Karpas-422 (cell line): ENCODE results near the gene ZMIZ1. TPM values are rescaled to one million over a fixed set of nuclear protein-coding genes. Genes with fewer than 3 reads are reported as not detected.

Experiments used
- DNase-seq: peaks from one replicate; pipeline ENCODE4 v3.0.0-alpha.2; 2015
- H2AFZ ChIP-seq: fragments of 200-600 bp; sonication (generic); 2 replicates; pipeline ENCODE4 v1.6.1; 2014; ENCODE audit warnings: antibody characterized with exemption, low read length, mixed read lengths
- H3K27ac ChIP-seq: fragments of 200-600 bp; sonication (generic); 2 replicates; pipeline ENCODE4 v1.5.1; 2014; ENCODE audit warnings: mild to moderate bottlenecking, low read length, moderate library complexity
- H3K27me3 ChIP-seq: fragments of 200-600 bp; sonication (generic); 2 replicates; pipeline ENCODE4 v1.6.1; 2014; ENCODE audit warnings: low read length, mixed read lengths
- H3K36me3 ChIP-seq: fragments of 200-600 bp; sonication (generic); 2 replicates; pipeline ENCODE4 v1.6.1; 2014; ENCODE audit warnings: low read length, mixed read lengths; ENCODE audit not compliant: insufficient read depth
- H3K4me1 ChIP-seq: fragments of 200-600 bp; sonication (generic); 2 replicates; pipeline ENCODE4 v1.6.1; 2014; ENCODE audit warnings: mild to moderate bottlenecking, low read length, mixed read lengths
- H3K4me2 ChIP-seq: fragments of 200-600 bp; sonication (generic); 2 replicates; pipeline ENCODE4 v1.6.1; 2014; ENCODE audit warnings: low read length, low read depth, mild to moderate bottlenecking; ENCODE audit not compliant: poor library complexity, severe bottlenecking
- H3K4me3 ChIP-seq: fragments of 200-600 bp; sonication (generic); 2 replicates; pipeline ENCODE4 v1.5.1; 2014; ENCODE audit warnings: mild to moderate bottlenecking, antibody characterized with exemption, low read length, mixed read lengths
- H3K79me2 ChIP-seq: fragments of 200-600 bp; sonication (generic); 2 replicates; pipeline ENCODE4 v1.6.1; 2014; ENCODE audit warnings: mild to moderate bottlenecking, low read length, mixed read lengths
- H3K9ac ChIP-seq: fragments of 200-600 bp; sonication (generic); 2 replicates; pipeline ENCODE4 v1.6.0; 2014; ENCODE audit warnings: low read length
- H3K9me2 ChIP-seq: fragments of 200-600 bp; sonication (generic), shearing (Covaris generic); replicated peaks from 2 replicates; pipeline ENCODE4 v1.6.0; 2014; ENCODE audit warnings: mild to moderate bottlenecking, low read length, moderate library complexity; ENCODE audit not compliant: insufficient read depth
- H3K9me3 ChIP-seq: fragments of 300-700, 200-600 bp; sonication (generic); 2 replicates; pipeline ENCODE4 v1.6.1; 2014; ENCODE audit warnings: low read length, mixed read lengths
- H4K20me1 ChIP-seq: fragments of 200-600 bp; sonication (generic); 2 replicates; pipeline ENCODE4 v1.6.1; 2014; ENCODE audit warnings: mild to moderate bottlenecking, antibody characterized with exemption, low read length, low read depth; ENCODE audit not compliant: insufficient read depth
- total RNA-seq: library from RNA; depleted of rRNA; stranded (reverse); fragments of >200 nt; shearing (Covaris generic); gene quantifications from 2 replicates; pipeline ENCODE4 v1.2.3, GENCODE V29; 2014; ENCODE audit warnings: low replicate concordance

The ZMIZ1 gene
- total RNA-seq, 1 experiment from 2014 or later, result 73.1 TPM

- 0 out of 2 replicates have a peak, but pooled peaks cover 4% of the 10 kb centered on the region for H4K20me1 ChIP-seq
- no peak for DNase-seq
- no peak overlapping the region for H2AFZ ChIP-seq
- no peak overlapping the region for H3K27ac ChIP-seq
- H3K4me2 ChIP-seq, result no peak overlapping the region
- no peaks in the 10 kb centered on the region for H3K79me2 ChIP-seq
- H3K27me3 ChIP-seq, result no peaks in the 10 kb centered on the region
- no peak overlapping the region for H3K4me3 ChIP-seq
- H3K4me1 ChIP-seq, result peaks cover 64% of the 10 kb centered on the region
- no peak overlapping the region for H3K9ac ChIP-seq
- no peaks in the 10 kb centered on the region for H3K9me2 ChIP-seq
- no peaks in the 10 kb centered on the region for H3K9me3 ChIP-seq
- H3K36me3 ChIP-seq, result no peaks in the 10 kb centered on the region; the same call in 1 of the 2 replicates
These were observed 249.6 kb downstream of the ZMIZ1 start for GRCh38 chr10:79318369-79318768.

GRCh38 chr10:79319115-79319771, 250.5 kb downstream of the ZMIZ1 start:
- Histone ChIP-seq H3K4me3 (no peak overlapping the region), H3K27ac (no peak overlapping the region), H3K4me1 (peaks cover 60% of the 10 kb centered on the region), H3K27me3 (no peaks in the 10 kb centered on the region), H3K79me2 (no peaks in the 10 kb centered on the region), H2AFZ (no peak overlapping the region), H3K9me3 (no peaks in the 10 kb centered on the region), H4K20me1 (0 out of 2 replicates have a peak, but pooled peaks cover 4% of the 10 kb centered on the region), H3K9ac (no peak overlapping the region), H3K36me3 (no peaks in the 10 kb centered on the region; the same call in 1 of the 2 replicates), H3K9me2 (no peaks in the 10 kb centered on the region), H3K4me2 (no peak overlapping the region)
- no peak for DNase-seq

GRCh38 chr10:79320316-79320715, 251.6 kb downstream of the ZMIZ1 start:
- Histone ChIP-seq H3K79me2 (no peaks in the 10 kb centered on the region), H3K36me3 (no peaks in the 10 kb centered on the region; the same call in 1 of the 2 replicates), H4K20me1 (0 out of 2 replicates have a peak, but pooled peaks cover 4% of the 10 kb centered on the region), H2AFZ (no peak overlapping the region), H3K9me3 (no peaks in the 10 kb centered on the region), H3K27ac (no peak overlapping the region), H3K4me3 (no peak overlapping the region), H3K4me1 (peaks cover 54% of the 10 kb centered on the region), H3K9me2 (no peaks in the 10 kb centered on the region), H3K4me2 (no peak overlapping the region), H3K9ac (no peak overlapping the region), H3K27me3 (no peaks in the 10 kb centered on the region)
- no peak for DNase-seq

- Histone ChIP-seq H2AFZ (no peak overlapping the region), H3K4me3 (no peak overlapping the region), H3K79me2 (no peaks in the 10 kb centered on the region), H3K9me2 (no peaks in the 10 kb centered on the region), H3K27ac (no peak overlapping the region), H4K20me1 (0 out of 2 replicates have a peak, but pooled peaks cover 4% of the 10 kb centered on the region), H3K4me2 (no peak overlapping the region), H3K4me1 (peaks cover 48% of the 10 kb centered on the region), H3K36me3 (no peaks in the 10 kb centered on the region), H3K9me3 (no peaks in the 10 kb centered on the region), H3K9ac (no peak overlapping the region), H3K27me3 (no peaks in the 10 kb centered on the region)
- no peak for DNase-seq
These were observed 252.2 kb downstream of the ZMIZ1 start for GRCh38 chr10:79320820-79321493.

- no peak overlapping the region for H3K9ac ChIP-seq
These were observed 252.7 kb downstream of the ZMIZ1 start for GRCh38 chr10:79321494-79321882.

GRCh38 chr10:79321951-79322350, 253.2 kb downstream of the ZMIZ1 start:
- Histone ChIP-seq H3K9me2 (no peaks in the 10 kb centered on the region), H3K27ac (no peak overlapping the region), H3K4me1 (peaks cover 40% of the 10 kb centered on the region), H4K20me1 (0 out of 2 replicates have a peak, but pooled peaks cover 4% of the 10 kb centered on the region), H3K36me3 (no peaks in the 10 kb centered on the region), H2AFZ (no peak overlapping the region), H3K4me3 (no peak overlapping the region), H3K27me3 (no peaks in the 10 kb centered on the region), H3K79me2 (no peaks in the 10 kb centered on the region), H3K4me2 (no peak overlapping the region), H3K9ac (no peak overlapping the region), H3K9me3 (no peaks in the 10 kb centered on the region)
- DNase-seq, result no peak

More at GRCh38 chr10:79321494-79321882, 252.7 kb downstream of the ZMIZ1 start:
- Histone ChIP-seq H2AFZ (no peak overlapping the region), H4K20me1 (0 out of 2 replicates have a peak, but pooled peaks cover 4% of the 10 kb centered on the region), H3K4me1 (peaks cover 43% of the 10 kb centered on the region), H3K4me3 (no peak overlapping the region), H3K79me2 (no peaks in the 10 kb centered on the region), H3K27ac (no peak overlapping the region), H3K36me3 (no peaks in the 10 kb centered on the region), H3K9me2 (no peaks in the 10 kb centered on the region), H3K9me3 (no peaks in the 10 kb centered on the region), H3K27me3 (no peaks in the 10 kb centered on the region), H3K4me2 (no peak overlapping the region)
- DNase-seq, result no peak

GRCh38 chr10:79322616-79323543, 254.1 kb downstream of the ZMIZ1 start:
- Histone ChIP-seq H2AFZ (no peak overlapping the region), H3K4me1 (peaks cover 37% of the 10 kb centered on the region), H3K9ac (no peak overlapping the region; the same call in 1 of the 2 replicates), H4K20me1 (0 out of 2 replicates have a peak, but pooled peaks cover 4% of the 10 kb centered on the region), H3K27ac (no peak overlapping the region), H3K4me2 (no peak overlapping the region), H3K4me3 (no peak overlapping the region), H3K27me3 (no peaks in the 10 kb centered on the region), H3K9me3 (no peaks in the 10 kb centered on the region), H3K36me3 (no peaks in the 10 kb centered on the region), H3K79me2 (no peaks in the 10 kb centered on the region), H3K9me2 (no peaks in the 10 kb centered on the region)
- DNase-seq, result no peak
